MV-4-11 (cell line): ENCODE results near the gene LAMTOR5.
"Not testable (repeated sequence)": the region's sequence is repeated elsewhere in the genome, so short reads cannot be mapped to it uniquely, and the experiment has no call there.

ENCODE experiments used
- DNase-seq: peaks from one replicate; lab custom pipeline; 2025; lab: John Stamatoyannopoulos, UW

The LAMTOR5 gene

DNA sequence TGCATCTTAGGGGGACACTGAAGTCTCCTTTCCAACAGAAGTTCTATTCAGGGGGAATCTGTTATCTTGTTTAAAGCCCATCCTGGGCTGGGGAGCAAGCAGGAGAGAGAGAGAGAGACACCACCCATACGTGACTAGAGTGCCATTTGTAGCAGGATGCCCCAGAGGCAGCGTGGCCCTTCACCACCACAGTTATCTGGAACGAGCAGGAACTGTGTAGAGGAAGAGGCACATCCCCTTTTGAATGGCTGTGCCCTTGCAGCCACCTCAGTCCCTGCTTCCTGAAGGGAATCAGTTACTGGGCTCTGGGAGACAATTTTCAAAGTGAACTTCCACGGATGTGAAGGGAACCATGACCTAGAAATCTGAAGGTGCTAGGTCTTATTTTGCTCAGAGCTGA lies 19.4 kb upstream of the LAMTOR5 start:
- peak; percentile 39 for DNase-seq

- no peak for DNase-seq
Observed at GRCh38 chr1:110425612-110426152, 18.2 kb upstream of the LAMTOR5 start.

DNA sequence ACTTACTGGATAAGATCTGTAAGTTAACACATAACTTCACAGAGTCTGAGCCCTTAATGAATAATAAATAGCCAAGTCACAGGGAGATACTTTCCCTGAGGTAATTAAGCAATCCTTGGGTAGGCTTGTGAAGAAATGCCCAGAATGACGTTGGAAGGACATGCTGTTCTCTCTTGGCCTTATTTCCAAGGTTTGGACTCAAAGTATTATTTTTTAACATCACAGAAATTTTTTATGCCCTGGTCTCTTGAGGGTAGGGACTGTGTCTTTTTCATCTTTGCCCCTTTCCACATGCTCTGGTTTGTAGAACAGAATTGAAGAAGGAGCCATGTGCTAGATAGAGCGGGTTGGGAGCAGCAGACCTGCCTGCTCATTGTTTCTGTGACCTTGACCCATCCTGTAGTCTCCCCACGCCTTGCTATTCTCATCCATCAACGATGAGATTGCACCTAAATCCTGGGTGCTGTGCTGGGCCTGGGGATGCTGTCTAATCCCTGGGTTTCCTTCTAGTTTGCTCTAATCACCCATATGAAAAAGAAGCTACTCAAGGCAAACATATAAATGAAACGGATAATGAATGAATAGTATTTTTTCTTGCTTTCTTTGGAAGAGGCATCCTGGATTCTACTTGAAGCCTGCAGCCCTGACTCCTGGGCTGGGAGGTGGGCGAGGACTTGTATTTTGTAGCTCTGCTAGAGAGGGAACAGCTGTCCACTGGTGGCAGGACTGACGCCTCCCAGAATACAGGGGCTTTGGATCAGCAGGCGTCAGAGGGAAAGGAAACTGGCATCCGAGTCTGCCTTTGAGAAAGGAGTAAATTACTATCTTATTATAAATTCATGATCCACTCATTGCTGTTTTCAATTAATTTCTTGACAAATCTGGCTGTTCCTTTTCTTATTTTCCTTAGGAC lies 17.5 kb upstream of the LAMTOR5 start:
- no peak for DNase-seq

- DNase-seq, result peak; percentile 68
Observed at GRCh38 chr1:110420874-110421793, 13.6 kb upstream of the LAMTOR5 start.

DNA sequence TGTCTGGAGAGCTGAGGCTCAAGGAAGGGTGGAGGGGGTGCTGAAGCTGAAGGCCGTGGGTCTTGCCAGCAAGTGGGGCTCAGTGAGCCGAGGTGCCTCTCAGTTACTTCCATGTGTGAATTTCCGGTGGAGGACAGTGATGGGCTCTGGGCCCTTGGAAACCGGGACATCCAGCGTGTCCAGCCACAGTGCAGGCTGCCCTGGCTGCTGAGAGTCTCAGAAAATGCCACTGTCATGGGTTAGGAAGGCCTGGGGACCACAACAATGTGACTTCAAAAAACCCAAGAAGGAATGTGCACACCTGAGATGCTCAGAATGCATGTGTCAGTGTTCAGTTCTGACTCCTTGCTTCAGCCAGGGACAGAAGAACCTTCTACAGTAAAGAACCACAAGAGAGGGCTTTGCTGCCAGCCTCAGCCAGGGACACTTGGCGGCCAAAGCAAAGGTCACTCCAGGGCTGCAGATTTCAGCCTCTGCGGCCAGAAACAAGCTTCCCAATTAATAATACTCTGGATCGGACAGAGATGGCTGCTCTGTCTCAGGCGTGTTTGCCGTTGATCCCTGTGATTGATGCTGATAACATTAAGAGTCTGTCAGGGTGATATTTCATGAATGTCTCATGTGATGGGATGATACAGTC lies 12.6 kb upstream of the LAMTOR5 start:
- DNase-seq, result no peak

- DNase-seq, result no peak
Observed at GRCh38 chr1:110418729-110419128, 11.2 kb upstream of the LAMTOR5 start.

DNA sequence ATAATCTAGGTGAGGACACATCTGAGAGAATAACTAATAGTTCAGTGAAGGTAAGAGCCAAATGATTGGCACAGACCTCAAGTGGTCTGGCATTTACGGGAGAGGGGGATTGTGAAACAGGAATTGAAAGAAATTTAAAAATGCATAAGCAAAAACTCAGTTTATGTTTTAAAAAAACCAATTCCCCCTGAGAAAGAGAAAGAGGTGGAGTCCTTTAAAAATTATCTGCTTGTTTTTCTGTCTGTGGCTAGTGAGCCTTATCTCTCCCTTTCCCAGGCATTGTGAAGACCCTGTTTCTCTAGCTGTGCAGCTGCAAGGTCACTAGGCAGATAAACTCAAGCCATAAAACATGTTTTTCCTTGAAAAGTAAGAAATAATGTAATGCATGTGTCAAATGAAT lies 5.6 kb upstream of the LAMTOR5 start:
- not testable (repeated sequence) for DNase-seq

GRCh38 chr1:110412576-110412975 lies 5.1 kb upstream of the LAMTOR5 start:
- DNase-seq, result peak; percentile 79

GRCh38 chr1:110411173-110411735 lies 3.8 kb upstream of the LAMTOR5 start:
- DNase-seq, result no peak

DNA sequence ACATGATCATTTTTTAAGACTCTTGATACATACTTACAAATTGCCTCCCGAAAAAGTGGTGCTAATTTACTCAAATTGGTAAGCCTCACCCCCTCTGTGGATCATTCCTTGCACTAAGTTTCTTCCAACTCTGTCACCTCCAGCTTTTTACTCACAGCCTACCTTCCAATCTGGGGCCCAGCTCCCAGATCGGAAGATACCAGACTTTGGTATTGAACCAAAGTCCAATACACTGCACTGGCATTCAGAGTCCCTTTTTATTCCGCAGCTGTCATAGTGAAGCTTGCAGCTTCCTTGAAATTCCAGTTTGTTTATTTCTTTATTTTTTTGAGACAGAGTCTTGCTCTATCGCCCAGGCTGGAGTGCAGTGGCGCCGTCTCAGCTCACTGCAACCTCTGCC lies 1.8 kb upstream of the LAMTOR5 start:
- no peak for DNase-seq

DNA sequence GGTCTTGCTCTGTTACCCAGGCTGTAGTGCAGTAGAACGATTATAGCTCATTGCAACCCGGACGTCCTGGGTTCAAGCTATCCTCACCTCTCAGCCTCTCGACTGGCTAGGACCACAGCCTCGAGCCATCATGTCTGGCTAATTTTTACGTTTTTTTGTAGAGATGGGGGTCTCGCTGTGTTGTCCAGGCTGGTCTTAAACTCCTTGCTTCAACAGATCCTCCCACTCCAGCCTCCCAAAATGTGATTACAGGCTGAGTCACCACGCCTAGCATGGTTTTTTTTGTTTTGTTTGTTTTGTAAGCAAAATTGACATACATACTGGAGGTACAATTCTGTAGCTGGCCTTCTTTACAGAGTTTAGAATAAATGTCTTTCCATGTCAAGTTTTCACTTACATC lies 994 bp upstream of the LAMTOR5 start:
- no peak for DNase-seq

DNA sequence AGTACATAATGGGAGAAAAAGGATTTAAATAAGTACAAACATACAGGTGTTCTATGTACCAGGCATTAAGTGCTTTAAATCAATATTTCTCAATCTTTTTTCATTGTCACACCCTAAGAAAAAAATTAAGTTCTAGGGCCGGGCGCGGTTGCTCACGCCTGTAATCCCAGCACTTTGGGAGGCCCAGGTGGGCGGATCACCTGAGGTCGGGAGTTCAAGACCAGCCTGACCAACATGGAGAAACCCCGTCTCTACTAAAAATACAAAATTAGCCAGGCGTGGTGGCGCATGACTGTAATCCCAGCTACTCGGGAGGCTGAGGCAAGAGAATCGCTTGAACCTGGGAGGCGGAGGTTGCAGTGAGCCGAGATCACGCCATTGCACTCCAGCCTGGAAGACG lies 1.1 kb downstream of the LAMTOR5 start:
- DNase-seq, result not testable (repeated sequence)

DNA sequence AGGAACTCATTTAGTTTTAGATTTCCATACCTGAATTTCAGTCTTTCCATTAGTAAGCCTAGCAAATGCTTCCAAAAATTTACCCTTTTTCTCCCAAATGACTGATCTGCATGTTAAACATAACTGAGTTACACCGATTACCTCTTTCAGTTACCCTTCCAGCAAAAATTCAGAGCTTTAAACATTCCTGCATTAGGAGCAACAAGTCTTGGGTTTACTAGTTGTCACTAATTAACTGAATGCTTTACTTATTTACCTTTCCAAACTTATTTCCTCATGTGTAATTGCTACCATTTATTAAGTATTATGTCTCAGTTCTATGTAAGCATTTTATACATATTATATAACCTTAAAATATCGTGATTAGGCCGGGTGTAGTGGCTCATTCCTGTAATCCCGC lies 3.1 kb downstream of the LAMTOR5 start:
- no peak for DNase-seq

GRCh38 chr1:110403805-110404204 lies 3.7 kb downstream of the LAMTOR5 start:
- no peak for DNase-seq

GRCh38 chr1:110396259-110396958 lies 11.1 kb downstream of the LAMTOR5 start:
- DNase-seq, result not testable (repeated sequence)

GRCh38 chr1:110394493-110394820 lies 13.0 kb downstream of the LAMTOR5 start:
- DNase-seq, result no peak

DNA sequence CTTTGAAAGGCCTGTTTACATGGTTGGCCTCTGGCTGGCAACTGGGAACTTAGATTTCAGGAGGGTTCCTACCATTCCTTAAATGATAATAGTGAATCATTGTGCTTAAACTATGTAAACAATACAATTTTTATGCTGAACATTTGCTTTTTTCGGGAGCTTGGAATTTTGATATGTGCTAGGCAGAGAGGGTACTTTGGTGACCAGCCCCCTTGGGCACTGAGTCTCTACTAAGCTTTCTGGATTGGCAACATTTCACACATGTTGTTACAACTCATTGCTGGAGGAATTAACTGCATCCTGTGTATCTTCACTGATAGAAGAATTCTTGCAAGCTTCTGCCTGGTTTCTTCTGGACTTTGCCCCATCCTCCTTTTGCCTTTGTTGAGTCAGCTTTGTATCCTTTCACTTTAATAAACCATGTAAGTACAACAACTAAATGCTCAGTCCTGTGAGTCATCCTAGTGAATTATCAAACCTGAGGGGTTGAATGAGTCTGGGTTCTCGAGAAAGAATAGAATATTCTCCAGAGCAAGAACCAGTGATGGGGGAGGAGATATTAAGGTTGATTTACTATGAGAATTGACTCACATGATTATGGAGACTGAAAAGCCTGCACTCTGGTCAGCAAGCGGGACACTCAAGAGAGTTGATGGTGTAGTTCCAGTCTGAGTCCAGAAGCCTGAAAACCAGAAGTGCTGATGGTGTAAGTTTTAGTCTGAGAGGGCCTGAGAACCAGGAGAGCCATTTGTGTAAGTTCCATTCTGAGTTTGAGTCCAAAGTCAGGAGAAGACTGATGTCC lies 13.6 kb downstream of the LAMTOR5 start:
- DNase-seq, result no peak

DNA sequence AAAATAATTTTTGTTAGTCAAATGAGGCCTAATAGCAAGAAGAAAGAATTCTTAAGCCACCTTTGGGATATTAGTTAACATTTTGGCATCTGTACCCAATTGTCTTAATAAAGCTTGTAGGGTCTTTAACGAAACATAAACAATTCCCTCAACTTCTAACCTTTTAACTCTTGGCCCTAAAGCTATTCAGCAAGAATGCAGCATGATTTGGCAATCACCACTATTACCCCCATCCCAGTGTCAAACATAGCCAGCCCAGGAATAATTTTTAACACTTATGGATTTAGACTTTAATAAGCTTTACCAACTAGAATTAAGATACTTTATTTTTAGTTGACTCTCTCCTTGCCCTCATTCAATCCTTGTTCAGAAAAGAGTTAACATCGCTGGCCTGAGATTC lies 14.2 kb downstream of the LAMTOR5 start:
- DNase-seq, result no peak

- DNase-seq, result no peak
Observed at GRCh38 chr1:110390692-110391245, 16.7 kb downstream of the LAMTOR5 start, which contains the start of gene SLC16A4. Gene SLC16A4 (minus strand): TSS chr1:110391026. CDS start chr1:110389323, 1,703 bp downstream.

DNA sequence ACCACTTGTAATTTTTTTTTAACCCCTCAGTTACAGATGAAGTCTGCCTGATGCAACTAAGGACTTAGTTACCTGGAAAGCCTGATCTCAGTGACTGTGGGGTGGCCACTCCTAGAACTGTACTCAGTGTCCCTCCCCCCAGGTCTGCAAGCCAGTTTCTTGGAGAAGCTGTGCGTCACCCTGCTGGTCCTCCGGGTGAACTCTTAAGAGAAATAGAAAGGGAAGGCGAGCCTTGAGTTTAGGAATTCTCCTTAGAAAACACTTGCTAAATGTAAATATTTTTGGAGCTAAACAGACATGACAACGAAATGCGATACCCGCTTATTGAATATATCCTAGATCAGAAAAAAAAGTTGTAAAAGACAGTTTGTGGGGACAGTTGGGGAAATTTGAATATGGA lies 17.4 kb downstream of the LAMTOR5 start:
- no peak for DNase-seq
